Endothelial cell of umbilical vein (primary cell): ENCODE measurements around the gene HTT. TPM values are rescaled to one million over a fixed set of nuclear protein-coding genes. Genes with fewer than 3 reads are reported as not detected.

Source experiments
- BruUV-seq: library from RNA; stranded (reverse); fragments of 400-500 nt; replicated peaks from 2 replicates; lab custom pipeline; 2021; lab: Mats Ljungman, UMichigan
- CTCF ChIA-PET: fragments of 300-600, 350-600 bp; sonication (Branson Sonifier 250); formaldehyde crosslinking; loops from one replicate; lab custom pipeline; 2021; ENCODE audit warnings: antibody characterized with exemption, inconsistent platforms; lab: Charles Lee
- POLR2A ChIA-PET: fragments of 300-600, 350-600 bp; sonication (Branson Sonifier 250); formaldehyde crosslinking; loops from one replicate; lab custom pipeline; 2021; ENCODE audit warnings: antibody characterized with exemption, inconsistent platforms; lab: Charles Lee
- DNase-seq: peaks from one replicate; pipeline ENCODE4 v3.0.0-alpha.2; 2011; ENCODE audit warnings: low read depth, low spot score
- FAIRE-seq: peaks from 2 replicates; lab custom pipeline; 2011; peaks lifted over from hg19 to GRCh38; lab: Jason Lieb, UNC
- H2AFZ ChIP-seq: 2 replicates; pipeline ENCODE4 v1.6.0; 2012; ENCODE audit warnings: low read depth, low read length, control low read depth, inconsistent platforms
- H3K27ac ChIP-seq: 2 replicates; pipeline ENCODE4 v1.5.1; 2011; ENCODE audit warnings: low read depth, mild to moderate bottlenecking, control low read depth, low read length, moderate library complexity; ENCODE audit not compliant: insufficient read depth
- H3K27me3 ChIP-seq, 2 experiments: 2 replicates each; pipeline versions ENCODE4 v1.6.0 to v1.6.1; 2011; ENCODE audit warnings: low read length in 2 of 2, mixed read lengths in 1 of 2; ENCODE audit not compliant: control insufficient read depth in 2 of 2, insufficient read depth in 2 of 2
- H3K36me3 ChIP-seq, 2 experiments: 2 replicates in 1 of 2; 3 replicates in 1 of 2; pipeline ENCODE4 v1.5.1; 2011; ENCODE audit warnings: low read length in 2 of 2, mild to moderate bottlenecking in 1 of 2, moderate library complexity in 1 of 2; ENCODE audit not compliant: control insufficient read depth in 2 of 2, insufficient read depth in 2 of 2; ENCODE audit errors: extremely low read depth in 1 of 2
- H3K4me1 ChIP-seq: 3 replicates; pipeline ENCODE4 v1.5.1; 2011; ENCODE audit warnings: mild to moderate bottlenecking, low read length; ENCODE audit not compliant: control insufficient read depth, insufficient read depth; ENCODE audit errors: extremely low read depth
- H3K4me2 ChIP-seq: 2 replicates; pipeline ENCODE4 v1.6.1; 2011; ENCODE audit warnings: low read length, control low read depth, mixed read lengths; ENCODE audit not compliant: insufficient read depth
- H3K4me3 ChIP-seq, 3 experiments: fragments of 200-600 bp in 1 of 3; sonication (generic), shearing (Covaris generic) in 1 of 3; replicated peaks in 1 of 3; 2 replicates each; pipeline ENCODE4 v1.5.1; 2011 to 2016; ENCODE audit warnings: control low read depth in 3 of 3, low read length in 3 of 3, mild to moderate bottlenecking in 2 of 3, inconsistent platforms in 1 of 3, low read depth in 1 of 3, moderate library complexity in 1 of 3; ENCODE audit not compliant: insufficient read depth in 1 of 3
- H3K79me2 ChIP-seq: 2 replicates; pipeline ENCODE4 v1.6.0; 2012; ENCODE audit warnings: low read length, inconsistent platforms; ENCODE audit not compliant: control insufficient read depth, insufficient read depth
- H3K9ac ChIP-seq: replicated peaks from 2 replicates; pipeline ENCODE3; 2011; ENCODE audit warnings: low read length, control low read depth; ENCODE audit not compliant: insufficient read depth; ENCODE audit errors: extremely low read depth
- H3K9me1 ChIP-seq: replicated peaks from 3 replicates; pipeline ENCODE4 v1.6.0; 2011; ENCODE audit warnings: mild to moderate bottlenecking, low read length; ENCODE audit not compliant: control insufficient read depth, insufficient read depth; ENCODE audit errors: extremely low read depth
- H3K9me3 ChIP-seq: replicated peaks from 2 replicates; pipeline ENCODE4 v1.5.1; 2012; ENCODE audit warnings: low read length, inconsistent platforms; ENCODE audit not compliant: control insufficient read depth, insufficient read depth
- H4K20me1 ChIP-seq: replicated peaks from 2 replicates; pipeline ENCODE3; 2011; ENCODE audit warnings: mild to moderate bottlenecking, low read length; ENCODE audit not compliant: control insufficient read depth, insufficient read depth; ENCODE audit errors: extremely low read depth
- EZH2 ChIP-seq: IDR thresholded peaks from 2 replicates; pipeline ENCODE4 v1.6.1; 2012; ENCODE audit warnings: borderline replicate concordance, low read depth, mild to moderate bottlenecking, moderate library complexity, low read length, inconsistent platforms; ENCODE audit not compliant: severe bottlenecking
- FOS ChIP-seq: IDR thresholded peaks from 2 replicates; pipeline ENCODE4 v1.6.1; 2011; ENCODE audit warnings: mild to moderate bottlenecking, low read length, moderate library complexity, borderline replicate concordance; ENCODE audit not compliant: insufficient read depth
- GATA2 ChIP-seq: IDR thresholded peaks from 2 replicates; pipeline ENCODE4 v1.7.0; 2011; ENCODE audit warnings: low read depth, mild to moderate bottlenecking, moderate library complexity, mixed read lengths, low read length; ENCODE audit not compliant: insufficient read length, insufficient read depth
- JUN ChIP-seq: IDR thresholded peaks from 2 replicates; pipeline ENCODE4 v1.6.1; 2011; ENCODE audit warnings: borderline replicate concordance, low read depth; ENCODE audit not compliant: insufficient read length, insufficient read depth
- MYC ChIP-seq: IDR thresholded peaks from one replicate; pipeline ENCODE4 v1.6.1; 2011; ENCODE audit warnings: mild to moderate bottlenecking, low read depth, low read length
- POLR2A ChIP-seq: IDR thresholded peaks from 2 replicates; pipeline ENCODE4 v1.6.1; 2012; ENCODE audit warnings: low read depth, mild to moderate bottlenecking, control low read depth, low read length
- POLR2AphosphoS5 ChIP-seq: IDR thresholded peaks from 2 replicates; pipeline ENCODE4 v1.6.1; 2012; ENCODE audit warnings: low read depth, mild to moderate bottlenecking, control low read depth, low read length, moderate library complexity; ENCODE audit not compliant: insufficient read depth
- dilution Hi-C: fragments of 300-500 bp; cut with MboI; formaldehyde crosslinking; loops from one replicate; pipeline ENCODE4 v1.15.0; 2019; ENCODE audit warnings: low sequenced_read_pairs; ENCODE audit not compliant: extremely low pct_ligation_motif_present
- intact Hi-C: fragments of 100-400 bp; cut with micrococcal nuclease; formaldehyde crosslinking; loops from one replicate; pipeline ENCODE4 v1.10.0; 2022
- polyA plus RNA-seq, 4 experiments: library from polyadenylated mRNA; depleted of rRNA in 3 of 4; stranded (reverse) in 3 of 4; unstranded in 1 of 4; fragments of >200 nt; gene quantifications; 2 replicates each; pipeline versions ENCODE4 v1.2.1 to v1.2.3, GENCODE V29; 2011 to 2012; ENCODE audit warnings: missing spikeins in 1 of 4
- total RNA-seq: library from RNA; stranded (reverse); gene quantifications from 2 replicates; pipeline ENCODE4 v1.2.3, GENCODE V29; 2021
- TF ChIP-seq, protein P1 (sequence below), 2 donors: IDR thresholded peaks; 1 replicate in 1 of 2; 2 replicates in 1 of 2; pipeline ENCODE4 v1.5.1; 2011; ENCODE audit warnings: low read length in 2 of 2, mild to moderate bottlenecking in 2 of 2, moderate library complexity in 2 of 2, control low read depth in 1 of 2, inconsistent platforms in 1 of 2, low read depth in 1 of 2; ENCODE audit not compliant: insufficient read depth in 1 of 2; ENCODE audit errors: extremely low read depth in 1 of 2
- TF ChIP-seq, protein P2 (sequence below): IDR thresholded peaks from 2 replicates; pipeline ENCODE4 v1.6.1; 2011; ENCODE audit not compliant: insufficient read depth, insufficient read length

HTT gene
- total and polyA plus RNA-seq, 2 donors (not counting 3 experiments of a cell fraction or from before 2014, with no cell fraction given): 15.7 to 61.2 TPM

- dilution Hi-C loops: no loop called here
Measured at GRCh38 chr4:3244747-3245146, 170.3 kb downstream of the HTT start.

More at GRCh38 chr4:3244747-3245146, 170.3 kb downstream of the HTT start:
- ChIA-PET POLR2A (no interaction called here), CTCF (interaction anchor here (1.2 kb wide), 1 partner anchor 236 kb away, joined by 5 read pairs; no protein-coding TSS in a partner anchor)
- FAIRE-seq: no peak
- Histone ChIP-seq H3K4me2 (no peak overlapping the region), H3K4me3 (no peak overlapping the region), H3K27me3 (no peaks in the 10 kb centered on the region), H3K9me3 (no peaks in the 10 kb centered on the region), H3K27ac (no peak overlapping the region), H3K4me1 (no peaks in the 10 kb centered on the region), H3K79me2 (no peaks in the 10 kb centered on the region), H3K9ac (no peak overlapping the region), H3K36me3 (peaks cover 0 to 7% of the 10 kb centered on the region in 2 experiments), H4K20me1 (no peaks in the 10 kb centered on the region), H3K9me1 (no peaks in the 10 kb centered on the region), H2AFZ (no peak overlapping the region)
- no peak for DNase-seq
- intact Hi-C loops: loop anchor here (10.0 kb wide), 1 partner anchor 180 kb away; no protein-coding TSS in a partner anchor
- no TSS peak for BruUV-seq
- TF ChIP-seq GATA2: no peak
- no peak for TF ChIP-seq EZH2
- no peak for TF ChIP-seq POLR2AphosphoS5
- TF ChIP-seq FOS: no peak
- TF ChIP-seq, protein P1, sequence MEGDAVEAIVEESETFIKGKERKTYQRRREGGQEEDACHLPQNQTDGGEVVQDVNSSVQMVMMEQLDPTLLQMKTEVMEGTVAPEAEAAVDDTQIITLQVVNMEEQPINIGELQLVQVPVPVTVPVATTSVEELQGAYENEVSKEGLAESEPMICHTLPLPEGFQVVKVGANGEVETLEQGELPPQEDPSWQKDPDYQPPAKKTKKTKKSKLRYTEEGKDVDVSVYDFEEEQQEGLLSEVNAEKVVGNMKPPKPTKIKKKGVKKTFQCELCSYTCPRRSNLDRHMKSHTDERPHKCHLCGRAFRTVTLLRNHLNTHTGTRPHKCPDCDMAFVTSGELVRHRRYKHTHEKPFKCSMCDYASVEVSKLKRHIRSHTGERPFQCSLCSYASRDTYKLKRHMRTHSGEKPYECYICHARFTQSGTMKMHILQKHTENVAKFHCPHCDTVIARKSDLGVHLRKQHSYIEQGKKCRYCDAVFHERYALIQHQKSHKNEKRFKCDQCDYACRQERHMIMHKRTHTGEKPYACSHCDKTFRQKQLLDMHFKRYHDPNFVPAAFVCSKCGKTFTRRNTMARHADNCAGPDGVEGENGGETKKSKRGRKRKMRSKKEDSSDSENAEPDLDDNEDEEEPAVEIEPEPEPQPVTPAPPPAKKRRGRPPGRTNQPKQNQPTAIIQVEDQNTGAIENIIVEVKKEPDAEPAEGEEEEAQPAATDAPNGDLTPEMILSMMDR (IDR thresholded peaks at IDR 0.05; ENCODE audit: extremely low read depth in 1 of 2, insufficient read depth in 1 of 2, low read depth in 1 of 2, low read length in 2 of 2): no peak
- no peak for TF ChIP-seq MYC
- TF ChIP-seq JUN: no peak
- TF ChIP-seq POLR2A: no peak
- TF ChIP-seq, protein P2, sequence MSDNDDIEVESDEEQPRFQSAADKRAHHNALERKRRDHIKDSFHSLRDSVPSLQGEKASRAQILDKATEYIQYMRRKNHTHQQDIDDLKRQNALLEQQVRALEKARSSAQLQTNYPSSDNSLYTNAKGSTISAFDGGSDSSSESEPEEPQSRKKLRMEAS: no peak
